ENCODE data around the gene PLCG2.

GRCh38 chr16:81817296-81817695, 38.2 kb downstream of the PLCG2 start:
- TF ChIP-seq, protein P1, sequence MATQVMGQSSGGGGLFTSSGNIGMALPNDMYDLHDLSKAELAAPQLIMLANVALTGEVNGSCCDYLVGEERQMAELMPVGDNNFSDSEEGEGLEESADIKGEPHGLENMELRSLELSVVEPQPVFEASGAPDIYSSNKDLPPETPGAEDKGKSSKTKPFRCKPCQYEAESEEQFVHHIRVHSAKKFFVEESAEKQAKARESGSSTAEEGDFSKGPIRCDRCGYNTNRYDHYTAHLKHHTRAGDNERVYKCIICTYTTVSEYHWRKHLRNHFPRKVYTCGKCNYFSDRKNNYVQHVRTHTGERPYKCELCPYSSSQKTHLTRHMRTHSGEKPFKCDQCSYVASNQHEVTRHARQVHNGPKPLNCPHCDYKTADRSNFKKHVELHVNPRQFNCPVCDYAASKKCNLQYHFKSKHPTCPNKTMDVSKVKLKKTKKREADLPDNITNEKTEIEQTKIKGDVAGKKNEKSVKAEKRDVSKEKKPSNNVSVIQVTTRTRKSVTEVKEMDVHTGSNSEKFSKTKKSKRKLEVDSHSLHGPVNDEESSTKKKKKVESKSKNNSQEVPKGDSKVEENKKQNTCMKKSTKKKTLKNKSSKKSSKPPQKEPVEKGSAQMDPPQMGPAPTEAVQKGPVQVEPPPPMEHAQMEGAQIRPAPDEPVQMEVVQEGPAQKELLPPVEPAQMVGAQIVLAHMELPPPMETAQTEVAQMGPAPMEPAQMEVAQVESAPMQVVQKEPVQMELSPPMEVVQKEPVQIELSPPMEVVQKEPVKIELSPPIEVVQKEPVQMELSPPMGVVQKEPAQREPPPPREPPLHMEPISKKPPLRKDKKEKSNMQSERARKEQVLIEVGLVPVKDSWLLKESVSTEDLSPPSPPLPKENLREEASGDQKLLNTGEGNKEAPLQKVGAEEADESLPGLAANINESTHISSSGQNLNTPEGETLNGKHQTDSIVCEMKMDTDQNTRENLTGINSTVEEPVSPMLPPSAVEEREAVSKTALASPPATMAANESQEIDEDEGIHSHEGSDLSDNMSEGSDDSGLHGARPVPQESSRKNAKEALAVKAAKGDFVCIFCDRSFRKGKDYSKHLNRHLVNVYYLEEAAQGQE (IDR thresholded peaks at IDR 0.05; ENCODE audit: insufficient read depth in 1 of 2, low read depth in 2 of 2, low read length in 2 of 2), result no peak
- TF ChIP-seq TAF1 (IDR thresholded peaks at IDR 0.05; ENCODE audit: borderline replicate concordance, insufficient read depth, low read length), result no peak
- TF ChIP-seq SIN3A (IDR thresholded peaks at IDR 0.05; ENCODE audit: borderline replicate concordance, insufficient read depth, low read length), result no peak

Data from PFSK-1 (cell line).